K562 (cell line): ENCODE data around the gene LRRC27. TPM values are rescaled to one million over a fixed set of nuclear protein-coding genes. Genes with fewer than 3 reads are reported as not detected.

ENCODE experiments used
- ATAC-seq: fragments of 200-7000 bp; cut with Tn5 transposase; 3 replicates; pipeline ENCODE4 v1.9.1; 2020; ENCODE audit warnings: moderate library complexity
- BruUV-seq: library from RNA; stranded (reverse); fragments of 400-500 nt; replicated peaks from 2 replicates; lab custom pipeline; 2021; lab: Mats Ljungman, UMichigan
- CTCF ChIA-PET: fragments of 300-600 bp; formaldehyde crosslinking; extraction: SDS; loops from one replicate; lab custom pipeline; 2021; ENCODE audit warnings: low intra/inter-chr PET ratio; lab: Yijun Ruan, JAX
- POLR2A ChIA-PET: fragments of 300-600, 350-650 bp; sonication (Branson Sonifier 250); formaldehyde crosslinking; extraction: SDS; loops from one replicate; lab custom pipeline; 2021; ENCODE audit warnings: antibody characterized with exemption, inconsistent platforms; lab: Yijun Ruan, JAX
- DNase-seq, 4 experiments: peaks; one replicate each; pipeline versions ENCODE4 v3.0.0 to v3.0.0-alpha.2; 2011 to 2018; ENCODE audit warnings: low spot score in 3 of 4, mixed read lengths in 3 of 4; ENCODE audit errors: extremely low read depth in 1 of 4
- FAIRE-seq: peaks from 2 replicates; lab custom pipeline; 2011; peaks lifted over from hg19 to GRCh38; lab: Jason Lieb, UNC
- H2AFZ ChIP-seq: 2 replicates; pipeline ENCODE4 v1.6.0; 2011; ENCODE audit warnings: low read depth, low read length, control low read depth, inconsistent platforms
- H3K27ac ChIP-seq: fragments of 200-600 bp; 3 replicates; pipeline ENCODE4 v1.8.0; 2011; ENCODE audit warnings: low read depth, mild to moderate bottlenecking, control low read depth, inconsistent platforms, low read length, moderate library complexity, mixed read lengths; ENCODE audit errors: extremely low read depth
- H3K27me3 ChIP-seq, 2 experiments: fragments of 300-600 bp in 1 of 2; 2 replicates in 1 of 2; 3 replicates in 1 of 2; pipeline versions ENCODE4 v1.6.0 to v1.8.0; 2011; ENCODE audit warnings: inconsistent platforms in 2 of 2, low read length in 2 of 2, mild to moderate bottlenecking in 1 of 2, mixed read lengths in 1 of 2, moderate library complexity in 1 of 2; ENCODE audit not compliant: control insufficient read depth in 2 of 2, insufficient read depth in 2 of 2
- H3K36me3 ChIP-seq: fragments of 300-600 bp; 3 replicates; pipeline ENCODE4 v1.8.0; 2011; ENCODE audit warnings: mild to moderate bottlenecking, low read length, inconsistent platforms; ENCODE audit not compliant: control insufficient read depth, insufficient read depth
- H3K4me1 ChIP-seq, 2 experiments: fragments of 200-600 bp in 1 of 2; replicated peaks in 1 of 2; 2 replicates in 1 of 2; 3 replicates in 1 of 2; pipeline versions ENCODE4 v1.5.1 to v1.8.0; 2011; ENCODE audit warnings: inconsistent platforms in 2 of 2, low read length in 2 of 2, mild to moderate bottlenecking in 1 of 2, mixed read lengths in 1 of 2, moderate library complexity in 1 of 2; ENCODE audit not compliant: control insufficient read depth in 2 of 2, insufficient read depth in 2 of 2
- H3K4me2 ChIP-seq: 2 replicates; pipeline ENCODE4 v1.6.1; 2011; ENCODE audit warnings: low read length, control low read depth, inconsistent platforms, mixed read lengths; ENCODE audit not compliant: insufficient read depth
- H3K4me3 ChIP-seq: fragments of 200-600 bp; sonication (generic), shearing (Covaris generic); 2 replicates; pipeline ENCODE4 v1.5.1; 2016; ENCODE audit warnings: control low read depth, inconsistent platforms
- H3K79me2 ChIP-seq: fragments of 200-600 bp; 3 replicates; pipeline ENCODE4 v1.8.0; 2011; ENCODE audit warnings: low read length, inconsistent platforms; ENCODE audit not compliant: control insufficient read depth, insufficient read depth
- H3K9ac ChIP-seq, 2 experiments: 2 replicates each; pipeline versions ENCODE4 v1.6.0 to v1.6.1; 2011; ENCODE audit warnings: low read depth in 2 of 2, low read length in 2 of 2, control low read depth in 1 of 2, inconsistent platforms in 1 of 2, mild to moderate bottlenecking in 1 of 2, mixed read lengths in 1 of 2; ENCODE audit not compliant: insufficient read depth in 1 of 2
- H3K9me1 ChIP-seq: one replicate; pipeline ENCODE4 v1.6.0; 2011; ENCODE audit warnings: inconsistent platforms, mild to moderate bottlenecking, low read length, moderate library complexity; ENCODE audit not compliant: control insufficient read depth, insufficient read depth
- H3K9me3 ChIP-seq: replicated peaks from 2 replicates; pipeline ENCODE4 v1.5.1; 2011; ENCODE audit warnings: low read depth, low read length, inconsistent platforms; ENCODE audit not compliant: control insufficient read depth, insufficient read depth
- H4K20me1 ChIP-seq: replicated peaks from 2 replicates; pipeline ENCODE4 v1.6.1; 2011; ENCODE audit warnings: low read length, inconsistent platforms, mixed read lengths; ENCODE audit not compliant: control insufficient read depth, insufficient read depth
- E2F4 ChIP-seq: sonication (generic); formaldehyde crosslinking; IDR thresholded peaks from 2 replicates; pipeline ENCODE4 v1.8.0; 2022; ENCODE audit warnings: mild to moderate bottlenecking, low read depth, missing genetic modification reagents
- EP400 ChIP-seq: fragments of 450-650 bp; IDR thresholded peaks from 2 replicates; pipeline ENCODE4 v1.6.1; 2017; ENCODE audit warnings: antibody characterized with exemption, mild to moderate bottlenecking, moderate library complexity
- FOXP1 ChIP-seq: sonication (generic); formaldehyde crosslinking; IDR thresholded peaks from 2 replicates; pipeline ENCODE4 v1.8.0; 2022; ENCODE audit warnings: mild to moderate bottlenecking, missing genetic modification reagents
- GABPB2 ChIP-seq: fragments of 250-450 bp; sonication (Bioruptor Pico); conservative IDR thresholded peaks from 2 replicates; pipeline ENCODE4 v1.5.1; 2021; ENCODE audit warnings: mild to moderate bottlenecking
- GTF2A2 ChIP-seq: IDR thresholded peaks from 2 replicates; pipeline ENCODE4 v1.6.1; 2016; ENCODE audit warnings: mild to moderate bottlenecking, missing genetic modification characterization, missing compliant biosample characterization
- MAFG ChIP-seq: fragments of 450-650 bp; conservative IDR thresholded peaks from 2 replicates; pipeline ENCODE4 v1.6.1; 2016; ENCODE audit warnings: missing genetic modification characterization, missing compliant biosample characterization
- MCM3 ChIP-seq: fragments of 450-650 bp; IDR thresholded peaks from 2 replicates; pipeline ENCODE4 v1.6.1; 2016
- NBN ChIP-seq: fragments of 450-650 bp; IDR thresholded peaks from 2 replicates; pipeline ENCODE4 v1.6.1; 2016; ENCODE audit warnings: low read depth, mild to moderate bottlenecking
- RBM15 ChIP-seq: fragments of 200-400 bp; formaldehyde crosslinking; IDR thresholded peaks from 2 replicates; pipeline ENCODE4 v1.6.1; 2018; ENCODE audit warnings: mild to moderate bottlenecking, low read length, moderate library complexity; ENCODE audit not compliant: insufficient read depth
- TARDBP ChIP-seq: fragments of 450-650 bp; IDR thresholded peaks from 2 replicates; pipeline ENCODE4 v1.6.1; 2016
- ZHX1 ChIP-seq: fragments of 150-350 bp; conservative IDR thresholded peaks from 2 replicates; pipeline ENCODE4 v1.6.1; 2014; ENCODE audit warnings: low read length
- ZNF197 ChIP-seq: fragments of 200-800 bp; sonication (Bioruptor generic); IDR thresholded peaks from 2 replicates; pipeline ENCODE4 v1.6.1; 2016; ENCODE audit warnings: low read depth, missing genetic modification characterization, missing compliant biosample characterization
- ZNF766 ChIP-seq: fragments of 200-800 bp; sonication (Bioruptor generic); conservative IDR thresholded peaks from 2 replicates; pipeline ENCODE4 v1.6.1; 2016; ENCODE audit warnings: missing genetic modification characterization, missing compliant biosample characterization
- ZNF79 ChIP-seq: fragments of 250-450 bp; sonication (Bioruptor Pico); IDR thresholded peaks from 2 replicates; pipeline ENCODE4 v1.4.0; 2020; ENCODE audit warnings: low read depth, mild to moderate bottlenecking, moderate library complexity
- WGBS: fragments of 100-300 bp; shearing (Covaris generic); methylation state at CpG from one replicate; pipeline ENCODE4 v1.1.6; 2016; ENCODE audit warnings: low coverage, mixed read lengths; ENCODE audit not compliant: insufficient coverage; ENCODE audit errors: missing lambda C conversion rate; 5-methylcytosine and 5-hydroxymethylcytosine counted together
- in situ Hi-C: fragments of 300-500 bp; cut with MboI; formaldehyde crosslinking; loops from 4 replicates; pipeline ENCODE4 v1.15.0; 2018; ENCODE audit warnings: inconsistent platforms, mixed read lengths
- intact Hi-C: fragments of 100-400 bp; cut with micrococcal nuclease; formaldehyde crosslinking; loops from 2 replicates; pipeline ENCODE4 v1.14.2; 2022
- polyA plus RNA-seq, 8 experiments: library from polyadenylated mRNA; depleted of rRNA in 4 of 8; stranded (reverse) in 5 of 8; unstranded in 3 of 8; fragments of >200 nt; fragmentation: Nextera tagmentation in 2 of 8; fragmentation: Illumina TruSeq in 1 of 8; extraction: Ambion mirVana in 2 of 8; extraction: Trizol in 1 of 8; gene quantifications; 2 replicates each; pipeline versions ENCODE4 v1.2.1 to v1.2.3, GENCODE V29; 2011 to 2014; ENCODE audit warnings: inconsistent platforms in 1 of 8, missing spikeins in 1 of 8
- total RNA-seq, 7 experiments: library from RNA; depleted of rRNA in 6 of 7; stranded (reverse); fragments of >200 nt in 6 of 7; fragmentation: Illumina TruSeq in 2 of 7; extraction: Trizol in 2 of 7; gene quantifications; 2 replicates each; pipeline versions ENCODE4 v1.2.1 to v1.2.3, GENCODE V29; 2011 to 2021; ENCODE audit warnings: low replicate concordance in 1 of 7

Gene LRRC27
- total and polyA plus RNA-seq, 9 of the 15 experiments (the other 6 are each of a cell fraction or from before 2014, with no cell fraction given), result 0.10 to 2.7 (median 1.4) TPM

GRCh38 chr10:132282667-132283603, 49.1 kb upstream of the LRRC27 start:
- in situ Hi-C loops (no loop called here), intact Hi-C loops (no loop called here)
- Histone ChIP-seq H2AFZ (no peak overlapping the region), H3K79me2 (no peaks in the 10 kb centered on the region), H3K9me1 (no peaks in the 10 kb centered on the region), H3K4me3 (no peak overlapping the region), H3K27me3 (peaks cover 2 to 40% of the 10 kb centered on the region in 2 experiments; a peak in 3 of 5 replicates), H3K27ac (no peak overlapping the region), H3K4me1 (peaks cover 6 to 31% of the 10 kb centered on the region in 2 experiments; a peak in 3 of 5 replicates), H3K36me3 (no peaks in the 10 kb centered on the region), H3K9ac (no peak overlapping the region), H3K9me3 (no peaks in the 10 kb centered on the region), H3K4me2 (no peak overlapping the region), H4K20me1 (no peaks in the 10 kb centered on the region)
- ChIA-PET CTCF (no interaction called here), POLR2A (interaction anchor here (0.7 to 1.0 kb wide), 2 partner anchors 47 to 1012 kb away, joined by 3 to 4 read pairs; no protein-coding TSS in a partner anchor)
- TF ChIP-seq ZHX1, result no peak
- no peak for TF ChIP-seq FOXP1 (CRISPR knock-in tag)
- no peak for TF ChIP-seq GTF2A2 (tag)
- TF ChIP-seq ZNF79, result no peak
- TF ChIP-seq EP400, result no peak
- TF ChIP-seq NBN, result no peak
- no peak for TF ChIP-seq E2F4 (CRISPR knock-in tag)
- no peak for TF ChIP-seq MCM3
- TF ChIP-seq GABPB2 (CRISPR knock-in tag), result no peak
- no peak for TF ChIP-seq ZNF197 (CRISPR knock-in tag)
- no peak for TF ChIP-seq TARDBP
- TF ChIP-seq ZNF766 (CRISPR knock-in tag), result no peak
- no peak for TF ChIP-seq MAFG
- TF ChIP-seq RBM15, result no peak
- DNase-seq, result no peak
- WGBS, result 4% methylated on average over 32 of the region's 36 CpGs
- BruUV-seq, result no TSS peak
- FAIRE-seq, result no peak
- no peak for ATAC-seq
